H1 (cell line): Measurements from ENCODE around the gene OPN3. TPM values are rescaled to one million over a fixed set of nuclear protein-coding genes. Genes with fewer than 3 reads are reported as not detected.

Experiments
- CTCF ChIA-PET: fragments of 300-600 bp; sonication (Branson Sonifier 250); formaldehyde crosslinking; loops from one replicate; lab custom pipeline; 2021; ENCODE audit not compliant: partially characterized antibody; lab: Charles Lee
- POLR2A ChIA-PET: fragments of 300-600 bp; sonication (Branson Sonifier 250); formaldehyde crosslinking; loops from one replicate; lab custom pipeline; 2021; ENCODE audit warnings: inconsistent platforms; ENCODE audit not compliant: partially characterized antibody; lab: Charles Lee
- DNase-seq, 2 experiments: peaks; one replicate each; pipeline versions ENCODE4 v3.0.0 to v3.0.0-alpha.2; 2010 to 2022; ENCODE audit warnings: low spot score in 2 of 2, low read depth in 1 of 2, mixed read lengths in 1 of 2
- FAIRE-seq: peaks from 2 replicates; lab custom pipeline; 2011; peaks lifted over from hg19 to GRCh38; lab: Jason Lieb, UNC
- H2AFZ ChIP-seq: 2 replicates; pipeline ENCODE4 v1.8.1; 2012; ENCODE audit warnings: low read length, inconsistent platforms
- H2AK5ac ChIP-seq: 2 replicates; pipeline ENCODE4 v1.6.1; 2013; ENCODE audit warnings: low read depth, low read length
- H2BK120ac ChIP-seq: replicated peaks from 2 replicates; pipeline ENCODE3; 2013; ENCODE audit warnings: low read depth, low read length, inconsistent platforms
- H2BK12ac ChIP-seq: 2 replicates; pipeline ENCODE4 v1.6.1; 2013; ENCODE audit warnings: low read depth, low read length
- H2BK15ac ChIP-seq: 2 replicates; pipeline ENCODE4 v1.6.1; 2013; ENCODE audit warnings: low read length
- H2BK20ac ChIP-seq: 2 replicates; pipeline ENCODE4 v1.6.1; 2013; ENCODE audit warnings: low read length
- H2BK5ac ChIP-seq: 2 replicates; pipeline ENCODE4 v1.6.1; 2013; ENCODE audit warnings: low read depth, low read length
- H3K14ac ChIP-seq: 2 replicates; pipeline ENCODE4 v1.6.1; 2013; ENCODE audit warnings: inconsistent platforms; ENCODE audit not compliant: insufficient read length
- H3K18ac ChIP-seq: 2 replicates; pipeline ENCODE4 v1.6.1; 2013; ENCODE audit warnings: low read length; ENCODE audit errors: extremely low read depth
- H3K23ac ChIP-seq: 2 replicates; pipeline ENCODE4 v1.6.1; 2013; ENCODE audit warnings: inconsistent platforms; ENCODE audit not compliant: insufficient read length
- H3K23me2 ChIP-seq: 2 replicates; pipeline ENCODE4 v1.6.1; 2013; ENCODE audit warnings: low read depth, low read length
- H3K27ac ChIP-seq: 2 replicates; pipeline ENCODE4 v1.6.1; 2011; ENCODE audit warnings: low read depth, low read length, inconsistent platforms
- H3K27me3 ChIP-seq, 4 experiments: replicated peaks in 1 of 4; 1 replicate in 1 of 4; 2 replicates in 3 of 4; pipeline versions ENCODE4 v1.6.1 to v1.8.1; 2011 to 2013; ENCODE audit warnings: low read length in 3 of 4, mild to moderate bottlenecking in 3 of 4, inconsistent platforms in 2 of 4, mixed read lengths in 2 of 4, moderate library complexity in 1 of 4; ENCODE audit not compliant: control insufficient read depth in 3 of 4, insufficient read depth in 3 of 4; ENCODE audit errors: extremely low read depth in 1 of 4
- H3K36me3 ChIP-seq, 4 experiments: 2 replicates each; pipeline versions ENCODE4 v1.6.1 to v1.8.1; 2011 to 2013; ENCODE audit warnings: mild to moderate bottlenecking in 4 of 4, low read length in 3 of 4, moderate library complexity in 2 of 4, control low read depth in 1 of 4, inconsistent platforms in 1 of 4; ENCODE audit not compliant: insufficient read depth in 4 of 4, control insufficient read depth in 2 of 4
- H3K4ac ChIP-seq: replicated peaks from 2 replicates; pipeline ENCODE3; 2013; ENCODE audit warnings: low read length, low read depth, mixed read lengths, inconsistent platforms; ENCODE audit not compliant: insufficient read length
- H3K4me1 ChIP-seq, 4 experiments: replicated peaks in 1 of 4; 1 replicate in 1 of 4; 2 replicates in 3 of 4; pipeline versions ENCODE4 v1.6.1 to v1.8.1; 2011 to 2013; ENCODE audit warnings: low read length in 3 of 4, inconsistent platforms in 2 of 4, mixed read lengths in 1 of 4; ENCODE audit not compliant: insufficient read depth in 4 of 4, control insufficient read depth in 3 of 4
- H3K4me2 ChIP-seq, 2 experiments: 2 replicates each; pipeline versions ENCODE4 v1.6.1 to v1.8.1; 2011 to 2013; ENCODE audit warnings: low read depth in 2 of 2, low read length in 2 of 2, control low read depth in 1 of 2, inconsistent platforms in 1 of 2, mild to moderate bottlenecking in 1 of 2; ENCODE audit not compliant: insufficient read depth in 1 of 2
- H3K4me3 ChIP-seq, 4 experiments: fragments of 200-600, 300-600 bp in 1 of 4; sonication (generic), shearing (Covaris generic), sonication (Bioruptor Twin) in 1 of 4; 2 replicates each; pipeline versions ENCODE4 v1.5.1 to v1.8.1; 2011 to 2016; ENCODE audit warnings: low read length in 4 of 4, low read depth in 3 of 4, control low read depth in 2 of 4, inconsistent platforms in 2 of 4, mild to moderate bottlenecking in 2 of 4, mixed read lengths in 1 of 4, moderate library complexity in 1 of 4; ENCODE audit not compliant: insufficient read depth in 2 of 4; ENCODE audit errors: extremely low read depth in 1 of 4
- H3K56ac ChIP-seq: replicated peaks from 2 replicates; pipeline ENCODE3; 2013; ENCODE audit warnings: low read depth, mild to moderate bottlenecking, mixed read lengths, low read length, inconsistent platforms; ENCODE audit not compliant: insufficient read length
- H3K79me1 ChIP-seq: 2 replicates; pipeline ENCODE4 v1.6.1; 2013; ENCODE audit warnings: low read depth, low read length, control low read depth
- H3K79me2 ChIP-seq, 2 experiments: 2 replicates each; pipeline versions ENCODE4 v1.6.1 to v1.8.1; 2012 to 2013; ENCODE audit warnings: low read length in 2 of 2, mild to moderate bottlenecking in 2 of 2, inconsistent platforms in 1 of 2; ENCODE audit not compliant: insufficient read depth in 2 of 2, control insufficient read depth in 1 of 2
- H3K9ac ChIP-seq, 4 experiments: replicated peaks in 1 of 4; 1 replicate in 1 of 4; 2 replicates in 3 of 4; pipeline versions ENCODE4 v1.6.1 to v1.8.1; 2011 to 2013; ENCODE audit warnings: low read depth in 3 of 4, low read length in 3 of 4, control low read depth in 2 of 4, mild to moderate bottlenecking in 2 of 4, moderate library complexity in 2 of 4, inconsistent platforms in 1 of 4; ENCODE audit errors: extremely low read depth in 1 of 4
- H3K9me3 ChIP-seq, 2 experiments: 2 replicates each; pipeline versions ENCODE4 v1.6.1 to v1.8.1; 2012 to 2013; ENCODE audit warnings: mild to moderate bottlenecking in 2 of 2, moderate library complexity in 2 of 2, control low read depth in 1 of 2, inconsistent platforms in 1 of 2, low read depth in 1 of 2, low read length in 1 of 2, mixed read lengths in 1 of 2; ENCODE audit not compliant: insufficient read depth in 2 of 2
- H4K20me1 ChIP-seq, 2 experiments: replicated peaks in 1 of 2; 2 replicates each; pipeline versions ENCODE3 to v1.8.1; 2011 to 2013; ENCODE audit warnings: inconsistent platforms in 2 of 2, low read length in 2 of 2, mild to moderate bottlenecking in 1 of 2; ENCODE audit not compliant: insufficient read depth in 2 of 2, control insufficient read depth in 1 of 2
- H4K5ac ChIP-seq: 2 replicates; pipeline ENCODE4 v1.6.1; 2013; ENCODE audit warnings: low read length, low read depth, mixed read lengths, inconsistent platforms; ENCODE audit not compliant: insufficient read length
- H4K8ac ChIP-seq: 2 replicates; pipeline ENCODE4 v1.8.0; 2013; ENCODE audit warnings: mild to moderate bottlenecking, moderate library complexity, low read length, inconsistent platforms; ENCODE audit not compliant: insufficient read depth; ENCODE audit errors: extremely low read depth
- H4K91ac ChIP-seq: replicated peaks from 2 replicates; pipeline ENCODE3; 2013; ENCODE audit warnings: low read length, mixed read lengths, inconsistent platforms; ENCODE audit not compliant: insufficient read length
- ATF3 ChIP-seq: IDR thresholded peaks from 2 replicates; pipeline ENCODE4 v1.6.1; 2011; ENCODE audit warnings: low read depth, mild to moderate bottlenecking, low read length; ENCODE audit not compliant: insufficient read depth
- BRCA1 ChIP-seq: IDR thresholded peaks from 2 replicates; pipeline ENCODE4 v1.6.1; 2012; ENCODE audit warnings: low read depth, low read length, improper control_type of control experiment
- CBX5 ChIP-seq: fragments of 300-800, 300-1000 bp; sonication (generic); IDR thresholded peaks from 2 replicates; pipeline ENCODE4 v1.7.1; 2016; ENCODE audit warnings: antibody characterized with exemption, low read length, low read depth
- CHD1 ChIP-seq: IDR thresholded peaks from 2 replicates; pipeline ENCODE4 v1.6.1; 2012; ENCODE audit warnings: low read depth, low read length, improper control_type of control experiment
- JUND ChIP-seq: IDR thresholded peaks from 2 replicates; pipeline ENCODE4 v1.6.1; 2011; ENCODE audit warnings: mild to moderate bottlenecking, improper control_type of control experiment, low read length
- TAF7 ChIP-seq: optimal IDR thresholded peaks from 2 replicates; pipeline ENCODE3; 2011; ENCODE audit warnings: low read depth, mild to moderate bottlenecking, inconsistent platforms, low read length, moderate library complexity, borderline replicate concordance
- TCF12 ChIP-seq: IDR thresholded peaks from 2 replicates; pipeline ENCODE4 v1.6.1; 2011; ENCODE audit warnings: low read depth, mild to moderate bottlenecking, low read length
- TEAD4 ChIP-seq: IDR thresholded peaks from 2 replicates; pipeline ENCODE4 v1.6.1; 2012; ENCODE audit warnings: low read depth, low read length, inconsistent platforms, mixed read lengths
- WGBS, 2 experiments: shearing (Covaris generic) in 1 of 2; methylation state at CpG; one replicate each; pipeline versions ENCODE4 v1.1.6 to v1.1.7; 2013 to 2015; ENCODE audit warnings: low lambda C conversion rate in 2 of 2, mixed read lengths in 2 of 2, inconsistent platforms in 1 of 2, low coverage in 1 of 2, missing lambda C conversion rate in 1 of 2; ENCODE audit not compliant: insufficient replicate concordance in 2 of 2, insufficient coverage in 1 of 2, insufficient read length in 1 of 2; ENCODE audit errors: extremely low coverage in 1 of 2, missing lambda C conversion rate in 1 of 2; 5-methylcytosine and 5-hydroxymethylcytosine counted together
- polyA plus RNA-seq, 7 experiments: library from polyadenylated mRNA; depleted of rRNA in 3 of 7; stranded (reverse) in 5 of 7; unstranded in 2 of 7; fragments of >200 nt in 5 of 7; fragments of 200-250 nt in 2 of 7; gene quantifications; 1 replicate in 5 of 7; 2 replicates in 1 of 7; 4 replicates in 1 of 7; pipeline versions ENCODE4 v1.2.1 to v1.2.3, GENCODE V29; 2011 to 2013; ENCODE audit warnings: missing spikeins in 2 of 7, mixed read lengths in 2 of 7
- total RNA-seq: library from RNA; stranded (reverse); fragmentation: NEBNext Ultra II Directional; extraction: Animal tissue kit (Norgen Biotek cat#: 25700); gene quantifications from 2 replicates; pipeline ENCODE4 v1.2.1, GENCODE V29; 2021

Gene OPN3
- total and polyA plus RNA-seq, 2 of the 8 experiments (the other 6 are each of a cell fraction or from before 2014, with no cell fraction given): 8.8 to 19.4 TPM

GRCh38 chr1:241658081-241658793, 18.1 kb upstream of the OPN3 start:
- H3K79me1 ChIP-seq: no peaks in the 10 kb centered on the region
- no peak overlapping the region for H3K27ac ChIP-seq
- H2AK5ac ChIP-seq: no peak overlapping the region
- no peak overlapping the region for H2BK15ac ChIP-seq
- H3K14ac ChIP-seq: no peak overlapping the region
- no peaks in the 10 kb centered on the region for H3K4me1 ChIP-seq
- ChIA-PET POLR2A (no interaction called here), CTCF (interaction anchor here (1.6 kb wide), 1 partner anchor 48 kb away, joined by 6 read pairs; no protein-coding TSS in a partner anchor)
- no peak overlapping the region for H2BK20ac ChIP-seq
- no peaks in the 10 kb centered on the region for H3K9me3 ChIP-seq
- no peaks in the 10 kb centered on the region for H4K20me1 ChIP-seq
- no peaks in the 10 kb centered on the region for H3K27me3 ChIP-seq
- H3K4me3 ChIP-seq: no peak overlapping the region
- H3K23ac ChIP-seq: no peak overlapping the region
- H4K5ac ChIP-seq: no peak overlapping the region
- no peak overlapping the region for H3K4ac ChIP-seq
- H4K91ac ChIP-seq: no peak overlapping the region
- no peaks in the 10 kb centered on the region for H3K79me2 ChIP-seq
- WGBS, 2 experiments: 82% methylated on average over 3 of the region's 3 CpGs; no CpG with 5 or more reads in 1 of the 2 experiments
- no peak overlapping the region for H3K4me2 ChIP-seq
- H2AFZ ChIP-seq: no peak overlapping the region
- H3K36me3 ChIP-seq: no peaks in the 10 kb centered on the region
- no peak overlapping the region for H2BK5ac ChIP-seq
- DNase-seq (no peak), FAIRE-seq (no peak)
- H3K18ac ChIP-seq: no peak overlapping the region
- H3K56ac ChIP-seq: no peak overlapping the region
- H3K9ac ChIP-seq: no peak overlapping the region
- no peak for TF ChIP-seq CHD1
- no peak for TF ChIP-seq ATF3
- no peak for TF ChIP-seq CBX5
- no peak for TF ChIP-seq TCF12
- TF ChIP-seq TEAD4: no peak
- TF ChIP-seq BRCA1: no peak
- TF ChIP-seq TAF7: no peak
- TF ChIP-seq JUND: no peak
- no peak overlapping the region for H2BK12ac ChIP-seq
- peaks cover 1% of the 10 kb centered on the region; the same call in 1 of the 2 replicates for H3K23me2 ChIP-seq
- no peak overlapping the region for H4K8ac ChIP-seq
- no peak overlapping the region for H2BK120ac ChIP-seq
